ENCODE results near the gene NPAS3.

Gene NPAS3

DNA sequence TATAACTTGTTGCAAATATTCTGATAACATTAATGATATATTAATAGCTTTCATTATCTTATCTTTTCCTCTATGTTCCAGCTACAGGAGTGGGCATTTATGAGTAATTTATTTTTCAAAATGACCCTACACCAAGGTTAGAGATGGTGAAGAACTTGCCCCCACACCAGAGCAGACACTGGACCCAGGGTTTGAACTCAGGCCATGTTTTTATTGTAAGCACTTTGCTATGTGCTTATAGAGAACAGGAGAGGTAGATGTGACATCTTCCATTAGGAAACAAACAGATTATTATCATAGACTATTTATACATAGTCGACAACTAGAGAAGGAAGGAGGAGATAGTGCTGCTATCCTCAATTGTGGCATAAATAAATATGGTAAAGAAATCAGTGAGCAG is 747.0 kb downstream of the NPAS3 start:
- H3K27ac Mint-ChIP-seq: no peak overlapping the region
- H3K27me3 Mint-ChIP-seq (ENCODE audit: low read depth): no peaks in the 10 kb centered on the region
- H3K36me3 Mint-ChIP-seq (ENCODE audit: low read depth): no peaks in the 10 kb centered on the region
- no peak for TF ChIP-seq CTCF (IDR thresholded peaks at IDR 0.05; ENCODE audit: unreplicated experiment in 3 of 3)
- no peak overlapping the region for H3K4me3 Mint-ChIP-seq
- H3K4me1 Mint-ChIP-seq: no peaks in the 10 kb centered on the region
- no peaks in the 10 kb centered on the region for H3K9me3 Mint-ChIP-seq

- no peak overlapping the region for H3K4me3 Mint-ChIP-seq
- H3K9me3 Mint-ChIP-seq: no peaks in the 10 kb centered on the region
Measured at GRCh38 chr14:33686218-33686617, 747.5 kb downstream of the NPAS3 start.

GRCh38 chr14:33686856-33687255 is 748.2 kb downstream of the NPAS3 start:
- TF ChIP-seq CTCF (IDR thresholded peaks at IDR 0.05; ENCODE audit: unreplicated experiment in 3 of 3): no peak
- no peaks in the 10 kb centered on the region for H3K27me3 Mint-ChIP-seq (ENCODE audit: low read depth)
- H3K27ac Mint-ChIP-seq: no peak overlapping the region
- H3K4me3 Mint-ChIP-seq: no peak overlapping the region
- H3K36me3 Mint-ChIP-seq (ENCODE audit: low read depth): no peaks in the 10 kb centered on the region
- no peaks in the 10 kb centered on the region for H3K9me3 Mint-ChIP-seq
- H3K4me1 Mint-ChIP-seq: no peaks in the 10 kb centered on the region

More at GRCh38 chr14:33686218-33686617, 747.5 kb downstream of the NPAS3 start:
- no peaks in the 10 kb centered on the region for H3K36me3 Mint-ChIP-seq (ENCODE audit: low read depth)
- no peak for TF ChIP-seq CTCF (IDR thresholded peaks at IDR 0.05; ENCODE audit: unreplicated experiment in 3 of 3)
- H3K4me1 Mint-ChIP-seq: no peaks in the 10 kb centered on the region
- no peaks in the 10 kb centered on the region for H3K27me3 Mint-ChIP-seq (ENCODE audit: low read depth)
- no peak overlapping the region for H3K27ac Mint-ChIP-seq

- H3K36me3 Mint-ChIP-seq (ENCODE audit: low read depth): no peaks in the 10 kb centered on the region
- TF ChIP-seq CTCF (IDR thresholded peaks at IDR 0.05; ENCODE audit: unreplicated experiment in 3 of 3): no peak
- no peak overlapping the region for H3K4me3 Mint-ChIP-seq
- no peak overlapping the region for H3K27ac Mint-ChIP-seq
- H3K4me1 Mint-ChIP-seq: no peaks in the 10 kb centered on the region
- H3K9me3 Mint-ChIP-seq: no peaks in the 10 kb centered on the region
- peaks cover 3% of the 10 kb centered on the region for H3K27me3 Mint-ChIP-seq (ENCODE audit: low read depth)
Measured at GRCh38 chr14:33689680-33690079, 751.0 kb downstream of the NPAS3 start.

DNA sequence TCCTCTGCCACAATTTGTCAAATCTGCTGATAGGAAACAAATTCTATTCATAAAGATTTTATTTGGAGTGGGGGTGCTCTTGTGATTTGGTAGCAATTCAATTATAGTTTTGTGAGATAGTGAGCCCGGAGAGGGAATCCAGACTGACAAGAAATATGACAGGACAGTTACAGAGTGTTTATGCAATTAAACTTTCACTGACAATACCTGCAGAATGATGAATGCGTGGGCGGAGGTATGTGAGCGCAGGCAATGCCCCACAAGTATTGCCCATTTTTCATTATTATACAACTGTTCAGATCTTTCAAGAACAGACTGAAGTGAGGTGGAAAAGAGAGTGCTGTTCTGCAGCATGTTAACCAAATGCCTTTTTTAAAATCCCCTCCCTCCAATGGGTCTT is 753.2 kb downstream of the NPAS3 start:
- H3K4me3 Mint-ChIP-seq: no peak overlapping the region
- no peak overlapping the region for H3K27ac Mint-ChIP-seq
- H3K4me1 Mint-ChIP-seq: no peaks in the 10 kb centered on the region
- no peak for TF ChIP-seq CTCF (IDR thresholded peaks at IDR 0.05; ENCODE audit: unreplicated experiment in 3 of 3)
- H3K9me3 Mint-ChIP-seq: no peaks in the 10 kb centered on the region
- H3K27me3 Mint-ChIP-seq (ENCODE audit: low read depth): peaks cover 3% of the 10 kb centered on the region
- H3K36me3 Mint-ChIP-seq (ENCODE audit: low read depth): no peaks in the 10 kb centered on the region

GRCh38 chr14:33692762-33693161 is 754.1 kb downstream of the NPAS3 start:
- Mint-ChIP-seq H3K36me3 (ENCODE audit: low read depth) (no peaks in the 10 kb centered on the region), H3K27me3 (ENCODE audit: low read depth) (peaks cover 3% of the 10 kb centered on the region), H3K27ac (no peak overlapping the region), H3K4me1 (no peaks in the 10 kb centered on the region), H3K4me3 (no peak overlapping the region), H3K9me3 (no peaks in the 10 kb centered on the region)
- TF ChIP-seq CTCF (IDR thresholded peaks at IDR 0.05; ENCODE audit: unreplicated experiment in 3 of 3): no peak

Data from nephron (organoid).